Measurements from ENCODE around the gene TMEM88. TPM values are rescaled to one million over a fixed set of nuclear protein-coding genes. Genes with fewer than 3 reads are reported as not detected.

Gene TMEM88
- total RNA-seq, 1 donor: 0.36 TPM

GRCh38 chr17:7841396-7841914 lies 13.4 kb upstream of the TMEM88 start:
- Histone ChIP-seq H4K20me1 (ENCODE audit: insufficient read depth, low read length) (peaks cover 36% of the 10 kb centered on the region), H3K27ac (ENCODE audit: low read depth, low read length) (peak overlapping the region; percentile 99), H3K36me3 (ENCODE audit: insufficient read depth, low read length) (peaks cover 9% of the 10 kb centered on the region), H3K9me3 (ENCODE audit: low read depth, low read length) (no peaks in the 10 kb centered on the region), H3K79me2 (ENCODE audit: insufficient read depth, low read length) (peaks cover 36% of the 10 kb centered on the region), H3K4me3 (ENCODE audit: insufficient read depth, low read length) (peak overlapping the region; percentile 81), H3K4me2 (ENCODE audit: insufficient read depth, low read length) (peak overlapping the region; percentile 97), H3K27me3 (ENCODE audit: insufficient read depth, low read length) (no peaks in the 10 kb centered on the region), H3K4me1 (ENCODE audit: insufficient read depth, low read length) (peaks cover 52% of the 10 kb centered on the region), H2AFZ (ENCODE audit: low read length) (peak overlapping the region; percentile 70)
- DNase-seq (ENCODE audit: insufficient read length, low spot score, missing footprints): peak; percentile 99
- no peak for TF ChIP-seq CTCF (IDR thresholded peaks at IDR 0.05; ENCODE audit: extremely low read depth, low read depth, low read length)

DNA sequence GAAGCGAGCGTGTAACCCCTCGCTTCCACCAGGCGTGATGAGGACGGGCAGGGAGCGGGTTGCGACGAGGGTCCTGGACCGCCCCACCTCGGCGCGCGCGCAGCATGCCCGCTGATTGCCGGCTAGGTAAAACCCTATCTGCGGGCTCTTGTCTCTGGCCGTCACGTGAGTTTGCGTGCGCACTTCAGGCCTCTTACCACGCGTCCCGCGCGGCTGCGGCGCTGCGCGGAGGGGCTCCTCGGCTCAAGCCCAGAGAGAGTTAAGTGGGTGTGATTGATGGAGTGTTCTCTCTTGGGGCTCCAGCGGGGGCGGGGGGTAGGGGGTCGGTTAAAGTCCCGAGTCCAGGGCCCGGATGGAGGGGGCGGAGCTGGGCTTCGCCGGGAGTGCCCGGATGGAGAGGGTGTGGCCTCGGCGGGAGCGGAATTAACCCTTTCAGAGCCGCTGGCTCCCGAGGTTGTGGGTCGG lies 12.9 kb upstream of the TMEM88 start:
- Histone ChIP-seq H3K4me2 (ENCODE audit: insufficient read depth, low read length) (peak overlapping the region; percentile 97), H2AFZ (ENCODE audit: low read length) (peak overlapping the region; percentile 70), H3K79me2 (ENCODE audit: insufficient read depth, low read length) (peaks cover 37% of the 10 kb centered on the region), H3K4me3 (ENCODE audit: insufficient read depth, low read length) (peak overlapping the region; percentile 81), H3K36me3 (ENCODE audit: insufficient read depth, low read length) (peaks cover 9% of the 10 kb centered on the region), H3K9me3 (ENCODE audit: low read depth, low read length) (no peaks in the 10 kb centered on the region), H3K4me1 (ENCODE audit: insufficient read depth, low read length) (peaks cover 47% of the 10 kb centered on the region), H3K27me3 (ENCODE audit: insufficient read depth, low read length) (no peaks in the 10 kb centered on the region), H3K27ac (ENCODE audit: low read depth, low read length) (peak overlapping the region; percentile 99), H4K20me1 (ENCODE audit: insufficient read depth, low read length) (peaks cover 36% of the 10 kb centered on the region)
- peak; percentile 97 for DNase-seq (ENCODE audit: insufficient read length, low spot score, missing footprints)
- TF ChIP-seq CTCF (IDR thresholded peaks at IDR 0.05; ENCODE audit: extremely low read depth, low read depth, low read length): no peak

DNA sequence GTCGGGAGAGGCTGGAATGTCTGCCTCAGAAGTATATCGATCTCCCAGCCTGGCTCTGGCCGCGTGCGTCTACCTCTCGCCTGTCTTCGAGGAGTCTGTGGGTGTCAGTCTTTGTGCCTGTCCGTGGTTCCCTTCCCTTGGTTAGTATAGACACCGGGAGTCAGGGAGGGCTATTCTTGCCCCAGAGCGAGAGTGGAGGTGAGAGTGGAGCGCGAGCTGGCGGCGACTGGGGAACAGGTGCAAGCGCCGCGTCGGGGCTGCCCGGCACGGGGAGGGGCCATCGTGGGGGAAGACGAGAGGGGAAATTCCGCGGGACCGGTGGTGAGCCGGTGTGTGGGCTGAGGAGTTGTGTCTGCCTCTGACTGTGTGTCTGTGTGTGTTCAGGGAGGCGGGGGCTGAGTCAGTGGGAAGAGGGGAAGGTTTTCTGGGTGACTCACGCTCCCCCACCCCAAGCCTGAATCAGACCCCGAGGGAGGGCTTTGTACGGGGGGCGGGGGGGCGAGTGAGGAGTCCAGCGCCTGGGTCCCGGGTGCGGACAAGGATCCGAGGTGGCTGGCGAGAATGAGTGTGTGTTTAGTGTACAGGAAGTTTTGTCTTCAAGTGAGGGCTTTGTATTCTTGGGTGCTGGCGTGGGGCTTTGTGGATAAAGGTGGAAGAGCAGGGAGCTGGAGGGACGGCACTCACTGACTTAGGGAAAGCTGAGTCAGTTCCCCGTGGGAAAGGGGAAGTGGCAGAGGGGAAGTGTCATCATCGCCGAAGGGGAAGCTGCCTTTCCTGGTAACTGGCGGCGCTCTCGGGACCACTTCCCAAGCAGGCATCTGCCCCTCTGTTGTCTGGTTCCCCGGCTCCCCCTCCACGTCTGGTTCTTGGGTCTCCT lies 12.2 kb upstream of the TMEM88 start:
- TF ChIP-seq CTCF (IDR thresholded peaks at IDR 0.05; ENCODE audit: extremely low read depth, low read depth, low read length): no peak
- peaks cover 36% of the 10 kb centered on the region for H4K20me1 ChIP-seq (ENCODE audit: insufficient read depth, low read length)
- no peaks in the 10 kb centered on the region for H3K27me3 ChIP-seq (ENCODE audit: insufficient read depth, low read length)
- DNase-seq (ENCODE audit: insufficient read length, low spot score, missing footprints): peak; percentile 98
- peak overlapping the region; percentile 97 for H3K4me2 ChIP-seq (ENCODE audit: insufficient read depth, low read length)
- peak overlapping the region; percentile 57 for H2AFZ ChIP-seq (ENCODE audit: low read length)
- peaks cover 37% of the 10 kb centered on the region for H3K79me2 ChIP-seq (ENCODE audit: insufficient read depth, low read length)
- peaks cover 9% of the 10 kb centered on the region for H3K36me3 ChIP-seq (ENCODE audit: insufficient read depth, low read length)
- peaks cover 40% of the 10 kb centered on the region for H3K4me1 ChIP-seq (ENCODE audit: insufficient read depth, low read length)
- H3K4me3 ChIP-seq (ENCODE audit: insufficient read depth, low read length): peak overlapping the region; percentile 81
- H3K9me3 ChIP-seq (ENCODE audit: low read depth, low read length): no peaks in the 10 kb centered on the region
- peak overlapping the region; percentile 99 for H3K27ac ChIP-seq (ENCODE audit: low read depth, low read length)

GRCh38 chr17:7843257-7843535 lies 11.7 kb upstream of the TMEM88 start:
- peak overlapping the region; percentile 97 for H3K4me2 ChIP-seq (ENCODE audit: insufficient read depth, low read length)
- H3K4me3 ChIP-seq (ENCODE audit: insufficient read depth, low read length): peak overlapping the region; percentile 81
- peaks cover 36% of the 10 kb centered on the region for H4K20me1 ChIP-seq (ENCODE audit: insufficient read depth, low read length)
- H3K4me1 ChIP-seq (ENCODE audit: insufficient read depth, low read length): peaks cover 37% of the 10 kb centered on the region
- no peaks in the 10 kb centered on the region for H3K27me3 ChIP-seq (ENCODE audit: insufficient read depth, low read length)
- TF ChIP-seq CTCF (IDR thresholded peaks at IDR 0.05; ENCODE audit: extremely low read depth, low read depth, low read length): no peak
- peak overlapping the region; percentile 57 for H2AFZ ChIP-seq (ENCODE audit: low read length)
- peak overlapping the region; percentile 99 for H3K27ac ChIP-seq (ENCODE audit: low read depth, low read length)
- peak; percentile 60 for DNase-seq (ENCODE audit: insufficient read length, low spot score, missing footprints)
- H3K9me3 ChIP-seq (ENCODE audit: low read depth, low read length): no peaks in the 10 kb centered on the region
- H3K79me2 ChIP-seq (ENCODE audit: insufficient read depth, low read length): peaks cover 37% of the 10 kb centered on the region
- H3K36me3 ChIP-seq (ENCODE audit: insufficient read depth, low read length): peaks cover 12% of the 10 kb centered on the region
